ENCODE results near the gene KRTAP10-6. TPM values are rescaled to one million over a fixed set of nuclear protein-coding genes. Genes with fewer than 3 reads are reported as not detected.
"Not testable (repeated sequence)": the region's sequence is repeated elsewhere in the genome, so short reads cannot be mapped to it uniquely, and the experiment has no call there.

The KRTAP10-6 gene
- total RNA-seq, 1 donor from 2014 or later, result not detected

DNA sequence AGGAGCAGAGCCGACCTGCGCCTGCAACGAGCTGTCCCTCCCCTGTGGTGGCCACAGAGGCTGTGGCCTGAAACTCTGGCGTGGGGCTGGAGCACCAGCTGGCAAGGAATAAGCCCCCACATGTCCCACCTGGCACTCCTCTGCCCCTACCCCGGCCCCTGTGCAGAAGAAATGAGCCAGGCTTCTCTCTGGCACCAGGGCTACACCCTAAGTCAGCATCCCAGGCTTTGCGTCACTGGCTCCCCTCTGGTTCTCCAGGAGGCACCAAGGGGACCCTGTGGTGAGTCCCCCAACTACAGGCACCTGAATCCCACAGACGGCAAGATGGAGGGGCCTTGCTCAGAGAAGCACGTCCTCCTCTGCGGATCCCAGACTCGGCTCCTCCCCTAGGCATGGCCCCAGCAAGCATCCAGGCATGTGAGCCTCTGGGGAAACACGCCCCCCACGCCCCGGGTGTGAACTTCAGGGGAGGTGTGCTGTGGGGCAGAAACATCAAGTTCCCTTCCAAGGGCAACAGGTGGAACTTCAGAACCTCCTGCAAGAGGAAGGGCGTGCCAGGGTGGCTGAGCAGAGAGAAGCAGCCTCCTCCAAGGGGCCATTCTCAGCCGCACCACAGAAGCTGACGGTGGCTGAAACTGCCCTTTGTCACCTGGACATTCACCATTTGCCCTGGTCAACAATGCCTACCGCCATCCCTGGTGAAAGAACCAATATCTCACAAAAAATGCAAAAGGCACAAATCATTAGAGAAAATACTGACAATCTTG, 11.0 kb upstream of the KRTAP10-6 start:
- no peak overlapping the region for H3K27ac Mint-ChIP-seq (ENCODE audit: unreplicated experiment)
- H3K4me3 Mint-ChIP-seq (ENCODE audit: unreplicated experiment), result no peak overlapping the region
- H3K9me3 Mint-ChIP-seq (ENCODE audit: low read depth), result peaks cover 13% of the 10 kb centered on the region
- peaks cover 65% of the 10 kb centered on the region for H3K27me3 Mint-ChIP-seq (ENCODE audit: low read depth)
- TF ChIP-seq, protein P1, sequence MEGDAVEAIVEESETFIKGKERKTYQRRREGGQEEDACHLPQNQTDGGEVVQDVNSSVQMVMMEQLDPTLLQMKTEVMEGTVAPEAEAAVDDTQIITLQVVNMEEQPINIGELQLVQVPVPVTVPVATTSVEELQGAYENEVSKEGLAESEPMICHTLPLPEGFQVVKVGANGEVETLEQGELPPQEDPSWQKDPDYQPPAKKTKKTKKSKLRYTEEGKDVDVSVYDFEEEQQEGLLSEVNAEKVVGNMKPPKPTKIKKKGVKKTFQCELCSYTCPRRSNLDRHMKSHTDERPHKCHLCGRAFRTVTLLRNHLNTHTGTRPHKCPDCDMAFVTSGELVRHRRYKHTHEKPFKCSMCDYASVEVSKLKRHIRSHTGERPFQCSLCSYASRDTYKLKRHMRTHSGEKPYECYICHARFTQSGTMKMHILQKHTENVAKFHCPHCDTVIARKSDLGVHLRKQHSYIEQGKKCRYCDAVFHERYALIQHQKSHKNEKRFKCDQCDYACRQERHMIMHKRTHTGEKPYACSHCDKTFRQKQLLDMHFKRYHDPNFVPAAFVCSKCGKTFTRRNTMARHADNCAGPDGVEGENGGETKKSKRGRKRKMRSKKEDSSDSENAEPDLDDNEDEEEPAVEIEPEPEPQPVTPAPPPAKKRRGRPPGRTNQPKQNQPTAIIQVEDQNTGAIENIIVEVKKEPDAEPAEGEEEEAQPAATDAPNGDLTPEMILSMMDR (IDR thresholded peaks at IDR 0.05), result no peak
- no peak for DNase-seq (ENCODE audit: low spot score)
- no peaks in the 10 kb centered on the region for H3K4me1 Mint-ChIP-seq (ENCODE audit: low read depth)
- H3K36me3 Mint-ChIP-seq (ENCODE audit: low read depth), result peaks cover 6% of the 10 kb centered on the region

DNA sequence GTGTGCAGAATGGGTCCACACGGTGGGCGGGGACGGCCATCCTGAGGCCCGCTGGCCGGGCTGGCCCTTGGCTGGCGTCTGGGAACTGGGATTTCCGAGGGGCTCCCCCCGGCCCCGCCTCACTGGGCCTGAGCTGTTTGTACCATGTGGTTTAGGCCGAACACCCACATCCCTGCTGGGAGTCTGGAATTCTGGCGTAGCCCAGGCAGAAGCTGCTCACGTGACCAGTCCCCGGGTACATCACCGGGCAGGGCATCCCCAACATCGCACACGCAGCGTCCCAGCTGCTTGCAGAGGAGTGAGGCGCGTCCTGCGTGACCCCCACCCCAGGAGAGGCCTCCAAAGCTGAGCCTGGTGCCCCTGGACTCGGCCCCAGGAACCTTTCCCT, 10.2 kb upstream of the KRTAP10-6 start:
- Mint-ChIP-seq H3K27ac (ENCODE audit: unreplicated experiment) (no peak overlapping the region), H3K27me3 (ENCODE audit: low read depth) (peaks cover 66% of the 10 kb centered on the region), H3K36me3 (ENCODE audit: low read depth) (peaks cover 6% of the 10 kb centered on the region), H3K9me3 (ENCODE audit: low read depth) (peaks cover 18% of the 10 kb centered on the region), H3K4me1 (ENCODE audit: low read depth) (no peaks in the 10 kb centered on the region), H3K4me3 (ENCODE audit: unreplicated experiment) (no peak overlapping the region)
- no peak for DNase-seq (ENCODE audit: low spot score)
- TF ChIP-seq, protein P1 (IDR thresholded peaks at IDR 0.05), result no peak

DNA sequence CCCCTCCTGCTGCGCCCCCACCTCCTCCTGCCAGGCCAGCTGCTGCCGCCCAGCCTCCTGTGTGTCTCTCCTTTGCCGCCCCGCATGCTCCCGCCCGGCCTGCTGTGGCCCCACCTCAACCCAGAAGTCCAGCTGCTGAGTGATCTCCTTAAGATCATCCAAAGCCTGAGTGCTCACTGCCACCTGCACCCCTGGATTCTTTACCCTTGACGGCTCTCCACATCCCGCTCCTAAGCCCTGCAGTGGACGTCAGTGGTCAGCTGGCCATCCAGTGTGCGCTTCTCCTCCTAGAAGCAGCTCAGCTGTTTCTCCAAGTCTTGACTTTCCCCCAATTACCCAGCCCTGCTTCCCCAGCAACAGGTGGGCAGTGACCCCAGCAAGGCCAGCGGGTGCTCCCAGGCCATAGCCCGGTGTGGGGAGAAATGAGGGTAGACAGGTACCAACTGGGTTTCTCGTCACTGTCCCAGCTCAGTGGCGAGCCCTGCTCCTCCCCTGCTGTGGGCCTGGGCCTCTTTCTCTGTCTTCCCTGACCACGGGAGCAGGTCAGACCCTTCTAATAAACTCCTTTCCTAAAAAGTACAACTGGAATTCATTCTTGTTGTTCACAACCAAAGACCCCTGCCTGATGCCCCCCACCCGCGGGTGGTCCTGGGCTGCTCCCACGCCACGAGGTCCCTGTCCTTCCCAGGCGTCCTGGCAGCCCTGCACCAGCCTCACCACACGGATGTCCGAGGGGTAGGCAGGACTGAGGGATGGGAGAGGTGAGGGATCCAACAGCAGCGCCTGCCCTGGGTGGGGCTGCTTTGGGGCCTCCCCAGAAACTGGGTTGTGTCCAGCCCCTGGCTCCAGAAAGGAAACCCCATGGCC, 9.5 kb upstream of the KRTAP10-6 start:
- DNase-seq (ENCODE audit: low spot score), result peak; percentile 61
- peaks cover 69% of the 10 kb centered on the region for H3K27me3 Mint-ChIP-seq (ENCODE audit: low read depth)

DNA sequence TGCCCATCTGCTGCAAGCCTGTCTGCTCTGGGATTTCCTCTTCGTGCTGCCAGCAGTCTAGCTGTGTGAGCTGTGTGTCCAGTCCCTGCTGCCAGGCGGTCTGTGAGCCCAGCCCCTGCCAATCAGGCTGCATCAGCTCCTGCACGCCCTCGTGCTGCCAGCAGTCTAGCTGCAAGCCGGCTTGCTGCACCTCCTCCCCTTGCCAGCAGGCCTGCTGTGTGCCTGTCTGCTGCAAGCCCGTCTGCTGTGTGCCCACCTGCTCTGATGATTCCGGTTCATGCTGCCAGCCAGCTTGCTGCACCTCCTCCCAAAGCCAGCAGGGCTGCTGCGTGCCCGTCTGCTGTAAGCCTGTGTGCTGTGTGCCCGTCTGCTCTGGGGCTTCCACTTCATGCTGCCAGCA, 8.8 kb upstream of the KRTAP10-6 start:
- not testable (repeated sequence) for H3K36me3 Mint-ChIP-seq (ENCODE audit: low read depth); H3K27ac Mint-ChIP-seq (ENCODE audit: unreplicated experiment); H3K4me1 Mint-ChIP-seq (ENCODE audit: low read depth); H3K4me3 Mint-ChIP-seq (ENCODE audit: unreplicated experiment)
- DNase-seq (ENCODE audit: low spot score), result peak; percentile 75
- H3K9me3 Mint-ChIP-seq (ENCODE audit: low read depth), result peaks cover 18% of the 10 kb centered on the region
- peaks cover 69% of the 10 kb centered on the region for H3K27me3 Mint-ChIP-seq (ENCODE audit: low read depth)

More for the DNA sequence above, 9.5 kb upstream of the KRTAP10-6 start:
- H3K36me3 Mint-ChIP-seq (ENCODE audit: low read depth), result peaks cover 6% of the 10 kb centered on the region
- peaks cover 18% of the 10 kb centered on the region for H3K9me3 Mint-ChIP-seq (ENCODE audit: low read depth)
- TF ChIP-seq, protein P1 (IDR thresholded peaks at IDR 0.05), result no peak
- no peak overlapping the region for H3K27ac Mint-ChIP-seq (ENCODE audit: unreplicated experiment)
- no peaks in the 10 kb centered on the region for H3K4me1 Mint-ChIP-seq (ENCODE audit: low read depth)
- no peak overlapping the region for H3K4me3 Mint-ChIP-seq (ENCODE audit: unreplicated experiment)

DNA sequence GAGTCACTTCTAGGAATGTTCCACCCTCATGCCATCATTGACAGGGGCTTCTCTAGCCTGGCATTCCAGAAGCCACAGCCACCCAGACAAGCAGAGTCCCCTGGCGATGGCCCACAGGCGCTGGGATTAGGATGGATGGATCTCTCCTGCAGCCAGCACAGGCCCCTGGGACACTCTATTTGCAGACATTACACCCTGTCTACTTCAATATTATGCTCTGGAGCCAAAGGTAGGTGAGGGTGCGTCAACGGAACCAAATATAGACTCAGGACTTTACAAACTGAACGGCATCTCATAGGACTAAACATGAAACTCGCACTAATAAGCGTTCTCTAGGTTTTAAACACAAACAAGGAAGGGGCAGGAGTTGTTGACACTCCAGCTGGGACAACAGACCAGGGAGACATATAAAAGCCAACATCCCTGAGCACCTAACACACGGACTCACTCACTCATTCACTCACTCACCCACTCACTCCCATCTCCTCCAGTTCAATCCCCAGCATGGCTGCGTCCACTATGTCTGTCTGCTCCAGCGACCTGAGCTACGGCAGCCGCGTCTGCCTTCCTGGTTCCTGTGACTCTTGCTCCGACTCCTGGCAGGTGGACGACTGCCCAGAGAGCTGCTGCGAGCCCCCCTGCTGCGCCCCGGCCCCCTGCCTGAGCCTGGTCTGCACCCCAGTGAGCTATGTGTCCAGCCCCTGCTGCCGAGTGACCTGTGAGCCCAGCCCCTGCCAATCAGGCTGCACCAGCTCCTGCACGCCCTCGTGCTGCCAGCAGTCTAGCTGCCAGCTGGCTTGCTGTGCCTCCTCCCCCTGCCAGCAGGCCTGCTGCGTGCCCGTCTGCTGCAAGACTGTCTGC, 8.0 kb upstream of the KRTAP10-6 start, which contains the start of gene KRTAP10-7:
KRTAP10-7 (plus strand) TSS at position 480 of the 861 bp plus-strand sequence; CDS start at position 505, 25 bp downstream.
- Mint-ChIP-seq H3K27me3 (ENCODE audit: low read depth) (peaks cover 68% of the 10 kb centered on the region), H3K9me3 (ENCODE audit: low read depth) (peaks cover 18% of the 10 kb centered on the region)
- H3K4me3 Mint-ChIP-seq (ENCODE audit: unreplicated experiment); H3K4me1 Mint-ChIP-seq (ENCODE audit: low read depth); H3K36me3 Mint-ChIP-seq (ENCODE audit: low read depth); DNase-seq (ENCODE audit: low spot score); H3K27ac Mint-ChIP-seq (ENCODE audit: unreplicated experiment): not testable (repeated sequence)
